Mammary epithelial cell (primary cell): ENCODE data around the gene DUS3L.

Experiments
- EZH2 ChIP-seq: IDR thresholded peaks from 2 replicates; pipeline ENCODE4 v1.6.1; 2012; ENCODE audit warnings: low read length, inconsistent platforms, borderline replicate concordance
- TF ChIP-seq, protein P1 (sequence below), 2 donors: IDR thresholded peaks in 1 of 2; conservative IDR thresholded peaks in 1 of 2; 2 replicates each; pipeline ENCODE4 v1.5.1; 2011 to 2012; ENCODE audit warnings: inconsistent platforms in 2 of 2, low read length in 2 of 2, mild to moderate bottlenecking in 2 of 2, control low read depth in 1 of 2, low read depth in 1 of 2; ENCODE audit not compliant: insufficient read depth in 1 of 2; ENCODE audit errors: extremely low read depth in 1 of 2

DNA sequence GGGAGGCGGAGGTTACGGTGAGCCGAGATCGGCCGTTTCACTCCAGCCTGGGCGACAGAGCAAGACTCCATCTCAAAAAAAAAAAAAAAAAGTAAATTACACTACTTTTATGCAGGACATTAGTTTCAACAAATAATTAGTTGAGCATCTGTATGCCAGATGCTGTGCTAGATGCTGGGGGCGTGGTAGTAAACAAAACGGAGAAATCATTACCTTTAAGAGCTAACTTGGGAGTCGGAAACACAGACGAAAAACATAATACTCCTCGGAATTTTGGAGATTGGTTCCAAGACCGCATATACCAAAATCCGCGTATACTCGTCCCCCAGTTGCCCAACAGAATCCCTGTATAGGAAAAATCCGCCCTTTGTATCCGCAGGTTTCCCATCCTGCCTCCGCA is 1.3 kb upstream of the DUS3L start:
- TF ChIP-seq, protein P1, sequence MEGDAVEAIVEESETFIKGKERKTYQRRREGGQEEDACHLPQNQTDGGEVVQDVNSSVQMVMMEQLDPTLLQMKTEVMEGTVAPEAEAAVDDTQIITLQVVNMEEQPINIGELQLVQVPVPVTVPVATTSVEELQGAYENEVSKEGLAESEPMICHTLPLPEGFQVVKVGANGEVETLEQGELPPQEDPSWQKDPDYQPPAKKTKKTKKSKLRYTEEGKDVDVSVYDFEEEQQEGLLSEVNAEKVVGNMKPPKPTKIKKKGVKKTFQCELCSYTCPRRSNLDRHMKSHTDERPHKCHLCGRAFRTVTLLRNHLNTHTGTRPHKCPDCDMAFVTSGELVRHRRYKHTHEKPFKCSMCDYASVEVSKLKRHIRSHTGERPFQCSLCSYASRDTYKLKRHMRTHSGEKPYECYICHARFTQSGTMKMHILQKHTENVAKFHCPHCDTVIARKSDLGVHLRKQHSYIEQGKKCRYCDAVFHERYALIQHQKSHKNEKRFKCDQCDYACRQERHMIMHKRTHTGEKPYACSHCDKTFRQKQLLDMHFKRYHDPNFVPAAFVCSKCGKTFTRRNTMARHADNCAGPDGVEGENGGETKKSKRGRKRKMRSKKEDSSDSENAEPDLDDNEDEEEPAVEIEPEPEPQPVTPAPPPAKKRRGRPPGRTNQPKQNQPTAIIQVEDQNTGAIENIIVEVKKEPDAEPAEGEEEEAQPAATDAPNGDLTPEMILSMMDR (conservative IDR thresholded peaks at IDR 0.05 in 1 of 2, IDR thresholded peaks at IDR 0.05 in 1 of 2; ENCODE audit: extremely low read depth in 1 of 2, insufficient read depth in 1 of 2, low read depth in 1 of 2, low read length in 2 of 2), result no peak
- TF ChIP-seq EZH2, result no peak
